Measurements from ENCODE around the gene CCP110. TPM values are rescaled to one million over a fixed set of nuclear protein-coding genes. Genes with fewer than 3 reads are reported as not detected.

Gene CCP110
- total and polyA plus RNA-seq, 2 of the 13 experiments (the other 11 are each of a cell fraction or from before 2014, with no cell fraction given) = 10.0 to 11.1 TPM

DNA sequence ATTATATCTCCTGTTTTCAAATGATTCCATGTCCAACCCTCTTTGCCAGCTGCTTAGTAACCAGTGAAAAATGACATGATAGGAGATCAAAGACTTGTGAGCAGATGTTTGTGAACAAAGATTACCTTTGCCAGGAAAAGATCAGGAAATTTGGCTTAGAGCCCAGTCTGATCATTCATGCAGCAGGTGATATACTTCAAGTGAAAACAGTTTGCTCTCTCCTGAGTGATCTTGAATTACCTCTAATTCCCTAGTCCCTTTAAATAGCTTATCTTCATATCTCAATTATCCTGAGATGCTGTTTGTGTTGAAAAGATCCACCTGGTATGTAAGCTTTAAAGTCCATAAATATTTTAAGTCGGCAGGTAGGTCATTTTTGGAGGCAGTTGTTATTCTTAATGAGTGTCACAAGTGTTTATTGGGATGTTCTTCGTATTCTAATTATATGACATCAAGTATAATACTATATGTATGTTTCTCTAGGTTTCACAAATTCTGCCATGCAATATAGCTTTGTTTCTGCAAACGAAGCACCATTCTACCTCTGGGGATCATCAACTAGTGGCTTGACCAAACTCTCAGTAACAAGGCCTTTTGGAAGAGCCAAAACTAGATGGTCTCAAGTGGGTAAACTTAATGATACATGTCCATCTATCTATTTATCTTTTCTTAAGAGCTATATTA is 18.5 kb downstream of the CCP110 start (continued):
- peak; percentile 91 for TF ChIP-seq TCF7L2 (IDR thresholded peaks at IDR 0.05; ENCODE audit: low read depth, low read length)
- TF ChIP-seq, protein P1, sequence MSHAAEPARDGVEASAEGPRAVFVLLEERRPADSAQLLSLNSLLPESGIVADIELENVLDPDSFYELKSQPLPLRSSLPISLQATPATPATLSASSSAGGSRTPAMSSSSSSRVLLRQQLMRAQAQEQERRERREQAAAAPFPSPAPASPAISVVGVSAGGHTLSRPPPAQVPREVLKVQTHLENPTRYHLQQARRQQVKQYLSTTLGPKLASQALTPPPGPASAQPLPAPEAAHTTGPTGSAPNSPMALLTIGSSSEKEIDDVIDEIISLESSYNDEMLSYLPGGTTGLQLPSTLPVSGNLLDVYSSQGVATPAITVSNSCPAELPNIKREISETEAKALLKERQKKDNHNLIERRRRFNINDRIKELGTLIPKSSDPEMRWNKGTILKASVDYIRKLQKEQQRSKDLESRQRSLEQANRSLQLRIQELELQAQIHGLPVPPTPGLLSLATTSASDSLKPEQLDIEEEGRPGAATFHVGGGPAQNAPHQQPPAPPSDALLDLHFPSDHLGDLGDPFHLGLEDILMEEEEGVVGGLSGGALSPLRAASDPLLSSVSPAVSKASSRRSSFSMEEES (CRISPR knock-in tag; IDR thresholded peaks at IDR 0.05) = peak; percentile 92
- TF ChIP-seq FLYWCH1 (CRISPR knock-in tag; IDR thresholded peaks at IDR 0.05) = no peak
- 0 out of 2 replicates have a peak, but pooled peaks have one; percentile 62 for TF ChIP-seq ZNF34 (CRISPR knock-in tag; IDR thresholded peaks at IDR 0.05; ENCODE audit: borderline replicate concordance)
- TF ChIP-seq ZNF430 (CRISPR knock-in tag; IDR thresholded peaks at IDR 0.05) = peak; percentile 75
- TF ChIP-seq EP300 (IDR thresholded peaks at IDR 0.05; ENCODE audit: low read depth in 2 of 2, low read length in 2 of 2) = peak in 1 of 2 experiments; percentile 97; a peak in 2 of 4 replicates
- TF ChIP-seq EP300 (CRISPR knock-in tag; IDR thresholded peaks at IDR 0.05; ENCODE audit: borderline replicate concordance) = peak; percentile 93
- TF ChIP-seq ZFP37 (CRISPR knock-in tag; IDR thresholded peaks at IDR 0.05; ENCODE audit: borderline replicate concordance) = no peak
- no peak for TF ChIP-seq ZNF44 (CRISPR knock-in tag; IDR thresholded peaks at IDR 0.05)
- no peak for TF ChIP-seq UBTF (CRISPR knock-in tag; IDR thresholded peaks at IDR 0.05)
- TF ChIP-seq, protein P2, sequence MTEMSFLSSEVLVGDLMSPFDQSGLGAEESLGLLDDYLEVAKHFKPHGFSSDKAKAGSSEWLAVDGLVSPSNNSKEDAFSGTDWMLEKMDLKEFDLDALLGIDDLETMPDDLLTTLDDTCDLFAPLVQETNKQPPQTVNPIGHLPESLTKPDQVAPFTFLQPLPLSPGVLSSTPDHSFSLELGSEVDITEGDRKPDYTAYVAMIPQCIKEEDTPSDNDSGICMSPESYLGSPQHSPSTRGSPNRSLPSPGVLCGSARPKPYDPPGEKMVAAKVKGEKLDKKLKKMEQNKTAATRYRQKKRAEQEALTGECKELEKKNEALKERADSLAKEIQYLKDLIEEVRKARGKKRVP (CRISPR knock-in tag; IDR thresholded peaks at IDR 0.05) = peak in 1 of 2 experiments; percentile 68; a peak in 1 of 4 replicates
- no peak for TF ChIP-seq BORCS8-MEF2B (CRISPR knock-in tag; IDR thresholded peaks at IDR 0.05)
- TF ChIP-seq ZNF816 (CRISPR knock-in tag; IDR thresholded peaks at IDR 0.05; ENCODE audit: borderline replicate concordance) = peak; percentile 84; the same call in 1 of the 2 replicates
- 0 out of 2 replicates have a peak, but pooled peaks have one; percentile 23 for TF ChIP-seq NFYB (CRISPR knock-in tag; IDR thresholded peaks at IDR 0.05)
- peak; percentile 54 for TF ChIP-seq GABPB1 (CRISPR knock-in tag; IDR thresholded peaks at IDR 0.05)
- TF ChIP-seq ZSCAN31 (CRISPR knock-in tag; IDR thresholded peaks at IDR 0.05; ENCODE audit: low read depth) = 0 out of 2 replicates have a peak, but pooled peaks have one; percentile 48
- peak; percentile 86; the same call in 1 of the 2 replicates for TF ChIP-seq ZFP1 (CRISPR knock-in tag; IDR thresholded peaks at IDR 0.05)
- TF ChIP-seq FOXP1 (IDR thresholded peaks at IDR 0.05) = no peak
- TF ChIP-seq FOXP1 (CRISPR knock-in tag; IDR thresholded peaks at IDR 0.05) = peak; percentile 78
- TF ChIP-seq ZSCAN21 (CRISPR knock-in tag; IDR thresholded peaks at IDR 0.05; ENCODE audit: borderline replicate concordance) = no peak
- TF ChIP-seq TSC22D2 (CRISPR knock-in tag; IDR thresholded peaks at IDR 0.05; ENCODE audit: borderline replicate concordance) = peak; percentile 65; the same call in 1 of the 2 replicates
- no peak for TF ChIP-seq ZNF879 (CRISPR knock-in tag; IDR thresholded peaks at IDR 0.05)
- peak; percentile 81; the same call in 1 of the 2 replicates for TF ChIP-seq RCOR2 (CRISPR knock-in tag; IDR thresholded peaks at IDR 0.05)
- 0 out of 2 replicates have a peak, but pooled peaks have one; percentile 56 for TF ChIP-seq ZNF556 (CRISPR knock-in tag; IDR thresholded peaks at IDR 0.05; ENCODE audit: borderline replicate concordance)
